Activated CD4-positive, alpha-beta T cell treated with anti-CD3 and anti-CD28 coated beads for 24 hours (primary cell): ENCODE data around the gene RGS3.
"Not testable (repeated sequence)": the region's sequence is repeated elsewhere in the genome, so short reads cannot be mapped to it uniquely, and the experiment has no call there.

Experiments
- DNase-seq, 2 donors: peaks; one replicate each; pipeline ENCODE4 v3.0.0-alpha.2; 2020; ENCODE audit warnings: low read depth in 2 of 2

The RGS3 gene

DNA sequence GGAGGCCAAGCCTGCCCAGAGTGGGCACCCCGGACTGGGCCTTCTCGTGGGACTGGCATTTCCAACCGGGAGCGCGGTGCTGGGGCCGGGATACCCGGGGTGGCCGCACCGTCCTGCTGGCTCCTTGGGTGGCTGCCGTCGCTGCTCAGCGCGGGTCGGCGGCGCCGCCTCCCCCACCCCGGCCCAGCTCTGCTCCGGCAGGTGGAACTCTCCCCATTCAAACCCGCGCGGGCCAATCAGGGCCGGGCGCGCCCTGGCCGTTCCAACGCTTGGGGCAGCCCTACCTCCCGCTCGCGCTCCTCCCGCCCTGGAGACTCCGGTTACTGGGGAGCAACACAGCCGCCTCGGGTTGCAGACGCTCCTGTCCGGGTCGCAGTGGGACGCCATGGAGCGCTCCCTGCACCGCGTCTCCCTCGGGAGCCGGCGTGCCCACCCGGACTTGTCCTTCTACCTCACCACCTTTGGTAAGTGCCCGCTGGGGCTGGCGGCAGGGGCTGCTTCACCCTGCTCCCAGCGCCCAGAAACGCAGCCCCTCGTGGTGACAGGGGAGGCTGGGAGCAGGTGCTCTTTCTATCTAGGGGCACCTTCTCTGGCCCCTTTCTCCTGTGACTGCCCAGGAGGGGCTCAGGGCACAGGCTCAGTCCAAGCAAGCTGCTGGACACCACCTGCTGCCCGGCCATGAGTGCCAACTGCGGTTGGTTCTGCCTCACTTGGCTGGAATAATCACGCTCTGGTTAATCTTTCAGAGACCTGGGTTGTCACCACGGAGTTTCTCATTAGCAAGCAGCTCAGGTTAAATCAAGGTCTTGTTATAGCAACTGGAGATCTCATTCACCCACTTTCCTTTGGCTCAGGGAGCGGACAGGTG is at the start of gene RGS3:
Gene RGS3, plus strand, starts transcription at position 310 of the 868 bp plus-strand sequence. Its CDS starts 76 bp downstream, at position 386.
- DNase-seq, result no peak

DNA sequence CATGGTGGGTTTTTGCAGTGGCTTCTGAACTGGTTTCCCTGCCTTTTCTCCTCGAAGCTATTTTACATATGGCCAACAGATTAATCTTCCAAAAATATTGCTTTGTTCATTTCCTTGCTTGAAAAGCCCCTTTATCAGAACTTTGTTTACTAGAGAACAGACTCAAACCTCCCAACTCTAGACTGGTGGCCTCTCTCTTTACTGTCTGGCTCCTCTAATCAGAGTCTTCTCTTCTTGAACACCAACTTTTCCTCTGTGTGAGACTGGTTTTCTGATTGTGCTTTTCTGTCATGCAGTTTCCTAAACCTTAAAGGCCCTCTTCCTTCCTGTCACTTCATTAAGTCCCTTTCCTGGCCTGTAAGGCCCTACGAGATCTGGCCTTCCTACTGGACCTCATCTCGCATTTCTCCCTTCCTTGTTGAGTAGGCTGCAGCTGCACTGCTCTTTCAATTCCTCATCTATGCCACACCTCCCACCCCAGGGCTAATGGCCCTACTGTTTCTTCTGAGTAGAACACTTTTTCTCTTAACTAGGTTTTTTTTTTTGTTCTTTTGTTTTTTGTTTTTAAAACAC is 47.3 kb upstream of the RGS3 start:
- DNase-seq, result no peak

DNA sequence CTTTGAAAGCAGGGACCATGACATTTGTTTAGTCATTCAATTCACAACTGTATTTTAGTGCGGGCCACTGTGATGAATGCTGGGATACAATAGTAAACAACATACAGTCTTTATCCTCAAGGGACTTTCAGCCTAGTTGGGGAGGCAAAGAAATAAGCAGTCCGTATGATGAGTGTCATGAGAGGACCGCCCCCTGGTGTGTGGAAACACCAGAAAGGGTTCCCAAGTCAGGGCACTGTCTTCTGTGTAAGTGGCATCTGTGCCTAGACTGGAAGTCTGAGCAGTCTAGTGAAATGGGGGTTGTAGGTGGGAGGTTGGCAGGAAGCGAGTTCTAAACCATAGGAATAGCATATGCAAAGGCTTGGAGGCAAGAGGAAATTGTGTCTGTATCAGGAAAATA is 46.2 kb upstream of the RGS3 start:
- no peak for DNase-seq

DNA sequence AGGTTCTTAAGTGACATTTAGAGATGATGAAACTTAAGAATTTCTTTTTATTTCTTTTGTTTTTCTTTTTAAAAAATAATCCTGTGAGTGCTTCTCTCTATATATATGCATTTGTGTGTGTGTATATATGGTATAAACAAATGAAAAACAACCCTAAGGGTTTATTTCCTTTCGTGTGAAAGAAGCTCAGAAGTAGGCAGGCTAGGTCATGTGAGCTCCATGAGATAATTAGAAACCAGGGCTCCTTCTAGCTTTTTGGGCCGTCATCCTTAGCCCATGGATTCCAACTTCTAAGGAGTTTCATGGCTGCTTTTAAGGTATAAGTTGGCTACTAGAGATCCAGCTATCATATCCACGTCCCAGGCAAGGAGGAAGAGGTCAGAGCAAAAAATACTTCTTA is 41.8 kb upstream of the RGS3 start:
- no peak for DNase-seq

DNA sequence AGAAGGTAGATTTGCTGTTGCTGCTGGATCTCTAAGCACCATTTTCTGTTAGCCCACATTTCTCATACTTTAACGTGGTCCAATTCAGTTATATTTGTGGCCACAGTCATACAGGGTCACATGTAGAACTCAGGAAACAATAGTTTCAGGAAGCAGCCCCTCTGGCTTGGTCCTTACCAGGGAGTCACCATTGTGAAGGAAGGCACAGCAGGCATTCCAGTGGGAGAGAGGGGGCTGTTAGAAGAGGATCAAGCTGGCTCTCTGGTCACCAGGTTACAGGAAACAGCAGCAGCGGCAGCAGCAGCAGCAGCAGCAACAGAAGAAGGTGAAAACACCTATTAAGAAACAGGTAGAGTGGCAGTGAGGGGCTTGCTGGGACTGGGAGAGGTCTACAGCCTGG is 38.5 kb upstream of the RGS3 start:
- no peak for DNase-seq

DNA sequence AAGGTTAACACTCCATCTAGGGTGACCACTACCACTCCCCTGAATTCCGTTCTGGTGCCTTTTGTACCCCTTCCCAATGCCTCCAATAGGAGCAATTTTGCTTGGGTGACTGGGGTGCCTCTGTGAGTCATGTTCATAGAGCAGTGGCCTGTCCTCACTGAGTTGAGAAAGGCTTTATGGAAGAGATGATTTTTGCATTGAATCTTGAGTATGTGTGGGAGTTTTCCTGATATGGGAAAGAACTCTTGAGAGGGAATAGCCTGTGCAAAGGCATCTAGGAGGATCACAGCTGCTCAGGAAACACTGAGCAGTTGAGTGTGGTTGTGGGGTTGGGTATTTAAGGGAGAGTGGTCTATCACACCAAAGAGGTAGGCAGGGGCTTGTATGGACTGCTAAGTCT is 36.8 kb upstream of the RGS3 start:
- DNase-seq, result no peak

DNA sequence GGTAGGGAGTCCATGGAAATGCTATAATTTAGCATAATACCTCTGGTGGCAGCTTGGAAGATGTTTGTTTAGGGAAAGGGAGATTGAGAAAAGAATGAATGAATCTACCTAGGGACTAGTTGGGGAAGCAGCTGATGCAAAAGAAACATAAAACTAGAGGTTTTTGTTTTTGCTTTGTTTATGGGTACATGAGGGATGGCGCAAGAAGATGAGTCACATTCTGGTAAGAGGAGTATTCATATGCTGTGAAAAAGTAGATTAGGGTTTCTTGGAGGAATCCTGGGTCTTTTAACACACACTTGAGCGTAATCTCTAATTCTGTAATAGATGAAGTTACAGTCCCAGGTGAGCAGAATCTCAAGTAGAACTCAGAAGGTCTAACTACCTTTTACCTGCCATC is 35.9 kb upstream of the RGS3 start:
- DNase-seq, result no peak

DNA sequence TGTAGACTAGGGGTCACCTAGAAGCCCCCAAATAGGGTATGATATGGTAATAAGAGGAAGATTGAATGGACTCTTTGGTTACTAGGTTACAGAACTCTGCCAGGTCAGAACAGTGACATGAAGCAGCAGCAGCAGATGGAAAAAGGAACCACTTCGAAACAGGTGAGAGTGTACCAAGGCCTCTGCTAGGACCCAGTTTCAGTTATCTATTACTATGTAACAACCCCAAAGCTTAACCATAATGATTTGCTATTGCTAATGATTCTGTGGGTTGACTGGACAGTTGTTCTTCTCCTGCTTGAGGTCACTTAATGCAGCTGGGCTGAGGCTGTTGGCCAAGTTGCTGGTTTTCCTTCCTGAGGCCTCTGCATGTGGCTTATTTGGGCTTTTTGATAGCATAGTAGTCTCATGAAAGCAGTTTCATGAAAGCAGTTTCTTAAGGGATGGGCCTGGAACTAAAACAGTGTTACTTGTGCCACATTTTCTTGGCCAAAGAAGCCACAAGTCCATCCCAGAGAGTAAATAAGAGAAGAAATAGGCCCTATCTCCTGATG is 35.4 kb upstream of the RGS3 start:
- DNase-seq, result no peak

DNA sequence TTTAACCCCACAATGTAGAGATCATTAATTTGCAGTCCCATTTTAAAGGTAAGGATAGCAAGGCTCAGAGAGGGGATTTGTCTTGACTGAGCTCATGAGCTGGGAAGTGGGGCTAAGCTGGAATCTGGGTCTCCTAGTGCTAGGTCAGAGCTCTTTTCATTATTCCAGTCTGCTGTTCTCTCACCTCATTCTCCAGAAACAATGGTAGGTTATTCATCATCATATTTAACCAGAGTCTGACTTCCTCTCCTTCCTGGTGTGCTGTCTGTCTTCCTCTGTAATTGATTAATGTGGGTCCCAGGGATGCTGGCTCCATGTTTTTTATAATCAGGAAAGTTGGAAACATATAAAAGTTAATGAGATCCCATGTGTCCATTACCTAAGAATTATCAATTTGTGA is 32.3 kb upstream of the RGS3 start:
- no peak for DNase-seq

DNA sequence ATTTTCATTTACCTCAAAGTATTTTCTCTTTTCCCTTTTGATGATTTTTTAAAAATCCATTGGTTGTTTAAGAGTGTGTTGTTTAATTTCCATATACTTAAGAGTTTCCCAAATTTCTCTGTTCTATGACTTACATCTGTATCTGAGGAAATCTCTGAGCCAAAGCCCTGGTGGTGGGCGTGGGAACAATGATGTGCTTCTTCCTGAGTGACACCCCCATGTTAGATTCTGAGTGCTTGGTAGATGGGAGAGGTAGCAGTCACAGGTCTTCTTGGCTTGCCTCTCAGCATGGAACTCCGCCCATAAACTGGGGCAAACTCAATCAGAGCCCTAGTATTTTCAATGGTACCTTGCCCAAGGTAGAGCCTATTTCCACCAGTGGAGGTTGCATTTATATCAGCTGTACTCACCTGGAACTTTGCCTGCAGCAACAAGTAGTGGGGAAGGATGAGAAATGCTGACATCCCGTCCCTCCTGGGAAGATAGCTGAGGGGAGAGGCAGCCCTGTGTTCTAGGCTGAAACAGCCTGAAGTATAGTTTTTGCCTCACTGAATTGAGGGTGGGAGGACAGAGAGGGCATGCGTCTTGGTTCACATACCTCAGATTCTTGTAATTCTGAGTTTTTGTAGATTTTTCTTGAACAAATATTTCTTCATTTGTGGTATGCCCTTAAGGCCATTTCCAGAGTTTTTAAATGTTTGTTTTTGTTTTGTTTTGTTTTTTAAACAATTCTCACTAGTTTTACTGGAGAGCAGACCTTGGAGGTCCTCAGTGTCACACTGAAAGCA is 26.6 kb upstream of the RGS3 start:
- DNase-seq, result no peak

DNA sequence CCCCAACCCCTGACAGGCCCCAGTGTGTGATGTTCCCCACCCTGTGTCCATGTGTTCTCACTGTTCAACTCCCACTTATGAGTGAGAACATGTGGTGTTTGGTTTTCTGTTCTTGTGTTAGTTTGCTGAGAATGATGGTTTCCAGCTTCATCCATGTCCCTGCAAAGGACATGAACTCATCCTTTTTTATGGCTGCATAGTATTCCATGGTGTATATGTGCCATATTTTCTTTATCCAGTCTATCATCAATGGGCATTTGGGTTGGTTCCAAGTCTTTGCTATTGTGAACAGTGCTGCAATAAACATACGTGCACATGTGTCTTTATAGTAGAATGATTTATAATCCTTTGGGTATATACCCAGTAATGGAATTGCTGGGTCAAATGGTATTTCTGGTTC is 25.8 kb upstream of the RGS3 start:
- DNase-seq, result not testable (repeated sequence)

DNA sequence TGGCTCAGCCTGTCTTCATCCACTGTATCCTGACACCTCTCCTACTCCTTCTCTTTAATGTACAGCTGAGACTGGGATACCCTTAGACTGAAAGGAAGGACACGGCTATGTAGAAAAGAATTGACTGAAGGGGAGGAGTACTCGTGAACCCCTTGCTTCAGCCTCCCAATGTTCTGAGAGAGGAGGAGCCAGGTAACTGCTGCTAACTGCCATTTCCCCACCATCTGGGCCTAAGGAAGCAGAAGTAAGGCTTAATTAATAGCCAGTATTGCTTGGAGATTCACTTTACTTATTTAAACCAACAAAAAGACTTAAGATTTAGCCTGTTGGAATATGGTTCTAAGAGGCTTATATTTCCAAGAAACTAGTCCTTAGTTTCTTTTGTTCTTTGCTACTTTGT is 18.8 kb upstream of the RGS3 start:
- no peak for DNase-seq

DNA sequence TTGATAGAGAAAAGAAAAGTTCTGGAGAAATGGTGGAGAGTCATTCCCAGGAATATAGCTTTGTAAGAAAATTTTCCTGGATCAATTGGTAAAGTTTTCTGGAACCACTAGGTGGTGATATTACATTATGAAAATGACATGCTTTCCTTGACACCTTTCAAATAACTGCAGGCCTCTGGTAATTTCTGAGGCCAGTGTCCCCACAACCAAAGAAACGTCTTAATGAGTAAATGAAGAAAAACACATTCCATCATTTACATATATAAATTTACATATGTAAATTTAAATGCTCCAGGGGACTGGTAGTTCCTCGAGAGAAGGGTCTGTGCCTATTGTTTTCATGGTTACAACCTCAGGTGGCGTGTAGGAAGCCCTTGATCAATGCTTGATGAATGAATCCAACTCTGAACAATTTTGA is 17.2 kb upstream of the RGS3 start:
- DNase-seq, result no peak

DNA sequence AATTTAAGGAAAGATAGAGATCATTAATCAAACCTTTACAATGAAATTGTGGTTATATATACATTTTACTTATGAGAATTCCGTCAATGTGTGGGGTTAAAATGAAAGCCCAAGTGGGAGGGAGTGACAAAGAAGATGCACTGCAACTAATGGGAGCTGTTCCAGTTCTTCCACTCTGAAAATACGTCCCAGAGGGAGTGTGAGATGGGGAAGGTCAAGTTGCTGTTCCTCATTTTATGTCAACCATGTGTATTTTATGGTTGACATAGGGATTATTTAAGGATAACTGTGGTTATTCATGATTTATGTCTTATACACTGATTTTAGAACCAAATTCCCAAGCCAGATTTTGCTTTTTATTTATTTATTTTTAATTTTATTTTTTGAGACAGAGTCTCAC is 14.2 kb upstream of the RGS3 start:
- DNase-seq, result no peak

DNA sequence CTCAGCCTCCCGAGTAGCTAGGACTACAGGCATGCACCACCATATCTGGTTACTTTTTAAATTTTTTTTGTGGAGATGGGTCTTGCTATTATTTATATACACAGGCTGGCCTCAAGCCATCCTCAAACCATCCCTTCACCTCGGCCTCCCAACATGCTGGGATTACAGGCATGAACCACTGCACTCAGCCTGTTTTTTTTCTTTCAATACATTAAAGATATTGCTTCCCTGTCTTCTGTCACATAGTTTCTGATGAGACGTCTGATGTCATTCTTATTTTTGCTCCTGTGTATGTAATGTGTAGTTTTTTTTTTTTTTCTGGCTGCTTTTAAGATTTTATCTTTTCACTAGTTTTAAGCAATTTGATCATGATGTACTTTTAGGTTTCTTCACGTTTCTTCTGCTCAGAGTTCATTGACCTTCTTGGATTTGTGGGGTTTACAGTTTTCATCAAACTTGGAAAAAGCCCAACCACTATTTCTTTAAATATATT is 11.4 kb upstream of the RGS3 start:
- no peak for DNase-seq

DNA sequence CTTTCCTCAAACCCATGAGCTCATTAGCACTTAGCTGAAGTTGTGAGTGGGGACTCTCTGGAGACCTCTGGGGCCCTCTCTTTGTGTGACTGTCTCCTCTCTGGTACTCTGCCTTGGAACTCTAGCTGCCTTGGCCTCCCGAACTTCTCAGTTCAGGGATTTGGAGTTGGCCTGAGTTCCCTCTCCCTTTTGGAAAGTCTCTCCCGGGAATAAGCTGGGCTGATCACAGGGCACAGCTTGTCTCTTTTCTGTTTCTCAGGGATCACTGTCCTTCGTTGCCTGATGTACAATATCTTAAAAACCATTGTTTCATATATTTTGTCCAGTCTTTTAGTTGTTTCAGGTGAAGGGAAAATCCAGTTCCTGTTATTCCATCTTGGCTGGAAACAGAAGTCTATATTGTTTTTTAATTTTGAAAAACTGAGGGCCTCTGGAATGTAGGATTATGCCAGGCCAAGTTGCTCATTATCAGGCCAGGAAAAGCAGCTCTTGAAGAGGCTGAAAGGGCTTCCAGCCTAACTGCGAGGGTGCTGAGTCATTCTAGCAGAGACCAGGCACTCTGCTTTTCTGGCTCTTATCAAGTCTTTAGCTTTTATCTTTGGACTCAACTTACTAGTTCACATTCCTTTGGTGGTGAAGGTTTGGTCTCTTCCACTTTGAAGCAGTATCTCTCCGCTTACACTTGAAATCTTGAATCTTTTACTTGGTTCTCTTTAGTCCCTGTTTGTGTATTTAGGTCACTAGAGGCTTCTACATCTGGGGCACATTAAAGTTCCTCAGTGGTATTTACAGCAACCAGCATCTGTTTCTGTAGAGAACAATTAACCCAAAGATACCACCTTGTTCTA is 8.4 kb upstream of the RGS3 start:
- no peak for DNase-seq

DNA sequence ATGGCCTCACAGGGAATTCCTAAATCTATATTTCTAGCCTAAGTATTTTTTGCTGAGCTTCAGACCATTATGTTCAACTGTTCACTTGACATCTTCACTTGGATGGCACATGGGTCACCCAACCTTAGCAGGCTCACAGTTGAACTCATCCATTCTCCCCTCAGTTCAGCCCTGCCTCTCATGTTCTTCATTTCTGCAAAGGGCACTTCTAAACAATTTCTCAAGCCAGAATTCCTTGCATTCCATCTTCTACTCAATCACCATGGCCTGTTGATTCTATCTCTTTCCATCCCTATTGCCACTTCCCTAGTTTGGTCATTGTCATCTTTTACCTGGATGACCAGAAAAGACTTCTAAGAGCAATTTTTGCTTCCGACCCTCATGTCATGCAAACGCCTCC is 7.3 kb upstream of the RGS3 start:
- no peak for DNase-seq

DNA sequence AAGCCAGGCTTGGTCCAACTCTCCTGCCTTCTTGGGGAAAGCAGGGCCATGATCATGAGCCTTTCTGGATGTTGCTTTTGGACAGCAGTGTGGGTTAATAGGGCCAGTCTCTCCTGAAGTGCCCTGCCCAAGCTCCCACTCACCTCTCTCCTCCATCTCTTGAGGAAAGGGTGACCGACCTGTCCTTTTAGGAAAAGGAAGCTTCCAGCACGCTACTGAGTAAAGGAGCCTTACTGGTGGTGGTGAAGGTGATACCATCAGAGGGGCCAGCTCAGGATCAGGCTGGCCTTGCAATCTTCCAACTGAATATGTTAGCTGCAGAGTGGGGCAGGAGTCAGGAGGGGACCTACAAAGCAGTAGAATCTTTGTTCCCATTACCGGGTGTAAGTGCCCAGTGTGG is 2.2 kb upstream of the RGS3 start:
- no peak for DNase-seq

DNA sequence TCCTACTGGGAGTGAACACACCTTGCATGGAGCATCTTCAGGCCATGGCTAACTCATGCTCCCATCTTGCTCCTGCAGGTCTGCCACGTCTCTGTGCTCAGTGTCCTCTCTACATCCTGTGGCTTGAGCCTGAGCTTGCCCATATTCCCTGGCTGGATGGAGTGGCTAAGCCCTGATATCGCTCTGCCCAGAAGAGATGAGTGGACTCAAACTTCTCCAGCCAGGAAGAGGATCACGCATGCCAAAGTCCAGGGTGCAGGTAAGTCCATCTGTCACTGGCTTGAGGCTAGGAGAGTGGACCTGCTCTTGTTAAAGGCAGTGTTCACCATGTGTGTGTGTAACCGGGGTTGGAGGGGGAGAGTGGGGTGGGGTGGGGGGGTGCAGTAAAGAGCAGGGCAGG is 1.6 kb upstream of the RGS3 start:
- no peak for DNase-seq

DNA sequence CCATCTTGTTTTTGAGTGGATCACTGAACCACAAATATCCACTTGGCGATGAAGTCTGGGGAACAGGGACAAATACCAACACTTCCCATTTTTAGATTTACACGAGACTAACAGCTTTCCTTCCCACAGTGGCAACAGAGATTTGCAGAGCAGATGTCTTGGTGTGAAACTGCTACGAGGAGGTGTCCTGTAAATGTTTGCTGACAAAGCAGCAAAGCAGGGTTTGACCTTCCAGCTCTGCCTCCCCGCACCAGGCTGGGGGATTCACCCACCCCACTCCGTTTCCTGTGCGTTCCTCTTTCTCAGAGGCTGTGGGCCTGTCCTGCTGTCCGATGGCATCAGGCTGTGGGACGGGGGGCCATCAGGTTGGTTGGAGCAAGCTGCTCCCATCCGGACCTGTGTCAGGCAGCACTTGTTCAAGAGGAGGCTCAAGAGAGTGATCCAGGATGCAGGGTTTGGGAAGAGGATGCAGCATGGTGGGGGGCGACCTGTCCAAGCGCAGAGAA is 693 bp upstream of the RGS3 start:
- DNase-seq, result no peak

DNA sequence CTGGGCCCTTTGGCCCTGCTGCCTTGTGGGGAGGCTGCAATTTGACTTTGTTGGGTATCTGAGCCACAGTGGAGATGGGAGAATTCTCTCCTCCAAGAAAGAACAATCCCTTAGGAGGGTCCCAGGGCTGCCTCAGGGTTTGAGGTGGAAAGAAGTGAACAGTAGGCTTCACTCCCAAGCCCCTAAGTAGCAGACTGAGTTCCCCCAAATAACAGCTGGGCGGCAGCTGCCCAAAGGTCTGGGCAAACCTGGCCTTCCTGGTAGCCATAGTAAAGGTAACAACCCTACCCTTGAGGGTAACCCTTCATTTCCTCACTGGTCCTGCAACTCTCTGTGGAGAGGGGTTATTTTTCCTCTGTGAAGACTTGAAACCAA is 746 bp downstream of the RGS3 start:
- DNase-seq, result no peak
